Measurements from ENCODE around the gene TEDC2.

Gene TEDC2

GRCh38 chr16:2459647-2460390 is at the start of gene TEDC2:
Gene TEDC2, plus strand, starts transcription at chr16:2460109. Its CDS starts 36 bp downstream, at chr16:2460145.
- H3K36me3 Mint-ChIP-seq = no peaks in the 10 kb centered on the region
- H3K27me3 Mint-ChIP-seq = no peaks in the 10 kb centered on the region

GRCh38 chr16:2415085-2415484 is 44.8 kb upstream of the TEDC2 start:
- no peaks in the 10 kb centered on the region for H3K36me3 Mint-ChIP-seq
- peaks cover 2% of the 10 kb centered on the region for H3K27me3 Mint-ChIP-seq
- H3K4me3 Mint-ChIP-seq = no peak overlapping the region
- H3K9me3 Mint-ChIP-seq (ENCODE audit: low read depth) = no peaks in the 10 kb centered on the region
- H3K4me1 Mint-ChIP-seq (ENCODE audit: low read depth) = no peaks in the 10 kb centered on the region
- no peak overlapping the region for H3K27ac Mint-ChIP-seq

More at GRCh38 chr16:2459647-2460390, at the start of gene TEDC2:
- H3K9me3 Mint-ChIP-seq (ENCODE audit: low read depth) = no peaks in the 10 kb centered on the region
- peaks cover 7% of the 10 kb centered on the region for H3K4me1 Mint-ChIP-seq (ENCODE audit: low read depth)
- peak within 1 kb of the TSS; percentile 81 for H3K27ac Mint-ChIP-seq
- H3K4me3 Mint-ChIP-seq = peak within 1 kb of the TSS; percentile 92

- Mint-ChIP-seq H3K27me3 (no peaks in the 10 kb centered on the region), H3K4me3 (no peak overlapping the region), H3K36me3 (no peaks in the 10 kb centered on the region), H3K4me1 (ENCODE audit: low read depth) (no peaks in the 10 kb centered on the region), H3K9me3 (ENCODE audit: low read depth) (no peaks in the 10 kb centered on the region), H3K27ac (no peak overlapping the region)
These were observed 39.9 kb upstream of the TEDC2 start for GRCh38 chr16:2420035-2420434.

GRCh38 chr16:2422123-2422867 is 37.6 kb upstream of the TEDC2 start:
- Mint-ChIP-seq H3K36me3 (no peaks in the 10 kb centered on the region), H3K4me3 (no peak overlapping the region)

GRCh38 chr16:2424061-2425007 is 35.6 kb upstream of the TEDC2 start:
- Mint-ChIP-seq H3K4me3 (no peak overlapping the region), H3K27ac (no peak overlapping the region), H3K27me3 (no peaks in the 10 kb centered on the region), H3K4me1 (ENCODE audit: low read depth) (peaks cover 2% of the 10 kb centered on the region), H3K36me3 (no peaks in the 10 kb centered on the region), H3K9me3 (ENCODE audit: low read depth) (no peaks in the 10 kb centered on the region)

More at GRCh38 chr16:2422123-2422867, 37.6 kb upstream of the TEDC2 start:
- Mint-ChIP-seq H3K27ac (no peak overlapping the region), H3K4me1 (ENCODE audit: low read depth) (no peaks in the 10 kb centered on the region), H3K27me3 (no peaks in the 10 kb centered on the region), H3K9me3 (ENCODE audit: low read depth) (no peaks in the 10 kb centered on the region)

- no peak overlapping the region for H3K4me3 Mint-ChIP-seq
- H3K9me3 Mint-ChIP-seq (ENCODE audit: low read depth) = no peaks in the 10 kb centered on the region
- no peaks in the 10 kb centered on the region for H3K27me3 Mint-ChIP-seq
- H3K27ac Mint-ChIP-seq = no peak overlapping the region
- H3K4me1 Mint-ChIP-seq (ENCODE audit: low read depth) = peaks cover 4% of the 10 kb centered on the region
- no peaks in the 10 kb centered on the region for H3K36me3 Mint-ChIP-seq
These were observed 34.8 kb upstream of the TEDC2 start for GRCh38 chr16:2425008-2425518.

- no peaks in the 10 kb centered on the region for H3K36me3 Mint-ChIP-seq
- peaks cover 13% of the 10 kb centered on the region for H3K4me1 Mint-ChIP-seq (ENCODE audit: low read depth)
- no peaks in the 10 kb centered on the region for H3K27me3 Mint-ChIP-seq
- H3K9me3 Mint-ChIP-seq (ENCODE audit: low read depth) = no peaks in the 10 kb centered on the region
- no peak overlapping the region for H3K4me3 Mint-ChIP-seq
- H3K27ac Mint-ChIP-seq = no peak overlapping the region
These were observed 34.0 kb upstream of the TEDC2 start for GRCh38 chr16:2425825-2426430.

GRCh38 chr16:2426941-2427361 is 33.0 kb upstream of the TEDC2 start:
- Mint-ChIP-seq H3K36me3 (no peaks in the 10 kb centered on the region), H3K4me3 (no peak overlapping the region), H3K9me3 (ENCODE audit: low read depth) (no peaks in the 10 kb centered on the region), H3K27me3 (no peaks in the 10 kb centered on the region), H3K27ac (no peak overlapping the region), H3K4me1 (ENCODE audit: low read depth) (peaks cover 13% of the 10 kb centered on the region)

- no peaks in the 10 kb centered on the region for H3K9me3 Mint-ChIP-seq (ENCODE audit: low read depth)
- H3K36me3 Mint-ChIP-seq = no peaks in the 10 kb centered on the region
- H3K4me1 Mint-ChIP-seq (ENCODE audit: low read depth) = peaks cover 13% of the 10 kb centered on the region
- H3K27ac Mint-ChIP-seq = peak overlapping the region; percentile 58
- H3K4me3 Mint-ChIP-seq = peak overlapping the region; percentile 73
- H3K27me3 Mint-ChIP-seq = no peaks in the 10 kb centered on the region
These were observed 32.4 kb upstream of the TEDC2 start for GRCh38 chr16:2427526-2427925.

- Mint-ChIP-seq H3K9me3 (ENCODE audit: low read depth) (no peaks in the 10 kb centered on the region), H3K27ac (peak overlapping the region; percentile 58), H3K4me3 (peak overlapping the region; percentile 85), H3K36me3 (no peaks in the 10 kb centered on the region), H3K27me3 (no peaks in the 10 kb centered on the region), H3K4me1 (ENCODE audit: low read depth) (peaks cover 13% of the 10 kb centered on the region)
These were observed 31.7 kb upstream of the TEDC2 start for GRCh38 chr16:2428051-2428783.

- Mint-ChIP-seq H3K27me3 (no peaks in the 10 kb centered on the region), H3K4me1 (ENCODE audit: low read depth) (peaks cover 13% of the 10 kb centered on the region), H3K36me3 (no peaks in the 10 kb centered on the region), H3K9me3 (ENCODE audit: low read depth) (no peaks in the 10 kb centered on the region), H3K4me3 (peak overlapping the region; percentile 85), H3K27ac (no peak overlapping the region)
These were observed 31.2 kb upstream of the TEDC2 start for GRCh38 chr16:2428784-2429033.

- H3K27ac Mint-ChIP-seq = peak within 1 kb of the TSS; percentile 58
- no peaks in the 10 kb centered on the region for H3K27me3 Mint-ChIP-seq
- peaks cover 13% of the 10 kb centered on the region for H3K4me1 Mint-ChIP-seq (ENCODE audit: low read depth)
- H3K9me3 Mint-ChIP-seq (ENCODE audit: low read depth) = no peaks in the 10 kb centered on the region
- peak within 1 kb of the TSS; percentile 90 for H3K4me3 Mint-ChIP-seq
- H3K36me3 Mint-ChIP-seq = no peaks in the 10 kb centered on the region
These were observed 30.7 kb upstream of the TEDC2 start, which contains the start of gene CCNF for GRCh38 chr16:2429034-2429770. Gene CCNF, plus strand, starts transcription at chr16:2429447. Its CDS starts 35 bp downstream, at chr16:2429482.

Data from activated naive CD8-positive, alpha-beta T cell (primary cell).